GM12801 (cell line): Measurements from ENCODE around the gene GALE.

Experiments
- CTCF ChIP-seq: IDR thresholded peaks from one replicate; pipeline ENCODE4 v1.5.1; 2011; ENCODE audit warnings: control low read depth; ENCODE audit not compliant: insufficient read length; ENCODE audit errors: extremely low read depth

The GALE gene

GRCh38 chr1:23827717-23828116, 27.2 kb upstream of the GALE start:
- TF ChIP-seq CTCF: no peak

GRCh38 chr1:23825762-23826522, 25.4 kb upstream of the GALE start:
- no peak for TF ChIP-seq CTCF

- TF ChIP-seq CTCF: no peak
Measured at GRCh38 chr1:23825076-23825761, 24.7 kb upstream of the GALE start, which contains the start of gene HMGCL. Gene HMGCL (minus strand): TSS chr1:23825429. CDS start chr1:23825415, 14 bp downstream.

- no peak for TF ChIP-seq CTCF
Measured at GRCh38 chr1:23824711-23825075, 24.1 kb upstream of the GALE start.

GRCh38 chr1:23823767-23824166, 23.2 kb upstream of the GALE start:
- TF ChIP-seq CTCF: no peak

GRCh38 chr1:23817633-23818032, 17.1 kb upstream of the GALE start:
- no peak for TF ChIP-seq CTCF

GRCh38 chr1:23816906-23817305, 16.4 kb upstream of the GALE start:
- no peak for TF ChIP-seq CTCF
